HG03039 (cell line): ENCODE data around the gene UCHL5.

Source experiments
- ATAC-seq: cut with Tn5 transposase; IDR thresholded peaks from one replicate; pipeline ENCODE4 v1.9.1; 2021; ENCODE audit warnings: mild to moderate bottlenecking, moderate library complexity; ENCODE audit not compliant: unreplicated experiment

UCHL5 gene

DNA sequence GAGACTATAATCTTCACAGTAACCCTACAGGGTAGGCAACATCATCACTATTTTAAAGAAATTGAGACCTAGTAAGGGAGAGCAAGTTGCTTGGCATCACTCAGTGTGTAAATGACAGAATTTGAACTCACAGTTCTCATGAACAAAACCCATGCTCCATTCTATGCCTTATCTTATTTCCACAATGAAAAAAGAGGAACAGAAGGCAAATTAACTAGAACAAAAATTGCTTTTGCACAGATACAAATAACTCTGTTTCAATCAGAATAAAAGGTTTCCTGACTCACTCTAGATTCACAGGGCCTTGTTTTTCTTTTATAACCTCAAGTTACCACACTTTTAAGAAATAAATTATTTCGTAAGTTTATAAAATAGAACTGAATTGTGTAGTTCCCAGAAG, 90.1 kb downstream of the UCHL5 start:
- no peak for ATAC-seq

DNA sequence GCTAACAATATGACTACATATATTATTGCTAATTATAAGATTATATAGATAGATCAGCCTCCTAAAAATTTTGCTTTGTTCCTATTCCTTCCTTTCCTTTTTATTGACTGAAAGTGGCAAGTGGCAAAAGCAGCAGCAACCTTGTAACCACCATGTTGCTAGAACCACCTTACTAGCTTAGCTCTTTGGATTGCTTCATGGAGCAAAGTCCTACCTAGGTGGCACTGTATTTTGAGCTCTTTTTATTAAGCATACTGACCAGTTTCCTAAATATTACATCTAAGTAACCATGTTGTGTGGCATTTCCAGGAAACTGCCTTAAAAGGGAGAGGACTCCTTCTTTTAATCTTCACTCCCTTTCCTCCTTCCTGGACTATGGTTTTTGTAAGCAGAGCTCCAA, 90.8 kb downstream of the UCHL5 start:
- ATAC-seq, result no peak

DNA sequence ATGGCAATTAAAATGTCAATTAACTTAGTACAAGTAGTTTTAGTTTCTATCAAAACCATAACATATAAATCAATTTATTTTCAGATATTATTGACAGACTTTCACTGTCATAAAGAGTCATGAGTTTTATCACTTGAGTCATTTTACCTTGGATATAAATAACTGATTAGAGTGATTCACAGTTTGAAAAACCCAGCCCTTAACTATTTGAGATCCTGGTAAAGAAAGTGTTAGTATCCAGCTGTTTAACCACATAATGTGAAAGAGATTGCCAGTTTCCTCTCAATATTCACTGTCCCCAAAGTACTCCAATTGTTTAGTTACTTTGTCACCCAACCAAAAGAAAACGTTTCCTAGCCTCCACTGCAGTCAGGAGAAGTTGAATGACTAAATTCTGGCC, 91.3 kb downstream of the UCHL5 start:
- no peak for ATAC-seq

DNA sequence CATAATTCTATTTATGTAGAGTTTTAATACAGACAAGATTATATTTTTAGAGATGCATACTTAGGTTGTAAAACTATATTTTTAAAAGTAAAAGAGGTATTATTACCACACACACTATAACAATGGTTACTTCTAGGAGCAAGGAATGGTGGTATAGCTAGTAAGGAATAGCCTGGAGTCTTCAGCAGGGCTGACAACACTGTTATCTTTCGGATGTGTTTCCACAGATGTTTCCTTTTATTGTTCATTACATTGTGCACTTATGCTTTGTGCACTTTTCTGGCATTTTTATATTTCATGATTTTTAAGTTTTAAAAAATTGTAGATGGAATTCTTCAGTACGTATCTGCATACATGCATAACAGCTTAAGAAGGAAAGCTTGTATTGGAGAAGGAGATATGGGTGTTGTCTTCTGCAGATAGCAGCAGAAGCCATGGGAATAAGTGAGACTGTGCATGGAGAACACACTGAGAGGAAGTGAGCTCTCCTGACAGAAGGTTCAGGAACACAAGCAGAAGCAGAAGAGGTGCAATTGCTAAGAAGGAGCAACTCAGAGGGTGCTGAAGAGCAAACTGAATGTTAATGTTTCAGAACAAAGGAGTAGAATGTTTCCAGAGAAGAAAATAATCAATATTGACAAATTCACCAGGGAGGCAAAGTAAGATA, 91.8 kb downstream of the UCHL5 start:
- no peak for ATAC-seq

DNA sequence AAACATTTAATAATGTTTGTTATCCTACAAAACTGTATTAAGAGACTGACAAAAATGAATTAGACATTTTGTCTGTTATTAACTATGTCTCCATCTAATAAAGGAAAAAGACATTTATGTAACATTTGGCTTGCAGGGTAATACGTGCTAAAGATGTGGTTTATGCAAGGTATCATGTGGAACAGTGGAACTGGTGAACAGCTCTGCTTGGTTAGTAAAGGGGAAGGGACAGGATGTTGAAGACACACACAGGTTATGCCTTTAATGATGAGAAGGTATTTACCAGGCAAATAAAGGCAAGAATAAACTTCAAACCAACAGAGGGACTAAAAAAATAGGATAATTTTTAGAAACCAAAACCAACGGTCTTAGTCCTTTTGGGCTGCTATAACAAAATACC, 93.1 kb downstream of the UCHL5 start:
- ATAC-seq, result no peak

DNA sequence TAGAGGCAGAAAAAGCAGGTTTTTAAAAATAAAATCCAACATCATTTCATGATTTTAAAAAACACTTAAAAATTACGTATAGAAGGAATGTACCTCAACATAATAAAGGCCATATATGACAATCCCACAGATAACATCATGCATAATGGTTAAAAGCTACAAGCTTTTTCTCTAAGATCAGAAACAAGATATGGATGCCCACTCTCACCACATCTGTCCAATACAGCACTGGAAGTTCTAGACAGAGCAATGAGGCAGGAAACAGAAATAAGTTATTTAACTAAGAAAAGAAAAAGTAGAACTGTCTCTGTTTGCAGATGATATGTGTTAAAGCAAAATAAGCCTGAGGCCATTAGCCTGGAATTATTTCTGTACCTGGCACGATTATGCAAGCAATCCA, 96.3 kb downstream of the UCHL5 start:
- no peak for ATAC-seq
